Skeletal muscle tissue (tissue), 4 donors: ENCODE results near the gene FAM216A. TPM values are rescaled to one million over a fixed set of nuclear protein-coding genes. Genes with fewer than 3 reads are reported as not detected.

Experiments used
- H3K27ac ChIP-seq: one replicate; pipeline ENCODE4 v1.7.0; 2013; ENCODE audit warnings: mild to moderate bottlenecking, low read depth, low read length, inconsistent platforms
- H3K27me3 ChIP-seq, 3 donors: one replicate each; pipeline ENCODE4 v1.7.0; 2013; ENCODE audit warnings: low read length in 3 of 3; ENCODE audit not compliant: control insufficient read depth in 3 of 3, insufficient read depth in 3 of 3
- H3K36me3 ChIP-seq, 3 donors: one replicate each; pipeline ENCODE4 v1.7.0; 2013; ENCODE audit warnings: low read length in 3 of 3; ENCODE audit not compliant: control insufficient read depth in 3 of 3, insufficient read depth in 3 of 3
- H3K4me1 ChIP-seq, 3 donors: one replicate each; pipeline ENCODE4 v1.7.0; 2013; ENCODE audit warnings: low read length in 3 of 3, mild to moderate bottlenecking in 3 of 3; ENCODE audit not compliant: control insufficient read depth in 3 of 3, insufficient read depth in 3 of 3
- H3K4me3 ChIP-seq, 3 donors: one replicate each; pipeline ENCODE4 v1.7.0; 2013; ENCODE audit warnings: low read length in 3 of 3
- H3K9ac ChIP-seq, 3 donors: one replicate each; pipeline ENCODE4 v1.7.0; 2013; ENCODE audit warnings: low read length in 3 of 3, mild to moderate bottlenecking in 3 of 3, moderate library complexity in 2 of 3, low read depth in 1 of 3
- H3K9me3 ChIP-seq, 3 donors: one replicate each; pipeline ENCODE4 v1.7.0; 2013; ENCODE audit warnings: low read length in 3 of 3; ENCODE audit not compliant: control insufficient read depth in 3 of 3
- total RNA-seq: library from RNA; depleted of rRNA; stranded (reverse); fragments of >200 nt; gene quantifications from one replicate; pipeline ENCODE4 v1.2.3, GENCODE V29; 2014
- donor health status: Osteomylitis.

The FAM216A gene
- total RNA-seq, 1 donor from 2014 or later, result 11.0 TPM

- Histone ChIP-seq H3K4me1 (peaks cover 16 to 27% (median 26%) of the 10 kb centered on the region in 3 donors), H3K27ac (no peak overlapping the region), H3K9ac (peak overlapping the region in 1 of 3 donors; percentile 20)
Observed at GRCh38 chr12:110498984-110499706, 30.5 kb downstream of the FAM216A start.

DNA sequence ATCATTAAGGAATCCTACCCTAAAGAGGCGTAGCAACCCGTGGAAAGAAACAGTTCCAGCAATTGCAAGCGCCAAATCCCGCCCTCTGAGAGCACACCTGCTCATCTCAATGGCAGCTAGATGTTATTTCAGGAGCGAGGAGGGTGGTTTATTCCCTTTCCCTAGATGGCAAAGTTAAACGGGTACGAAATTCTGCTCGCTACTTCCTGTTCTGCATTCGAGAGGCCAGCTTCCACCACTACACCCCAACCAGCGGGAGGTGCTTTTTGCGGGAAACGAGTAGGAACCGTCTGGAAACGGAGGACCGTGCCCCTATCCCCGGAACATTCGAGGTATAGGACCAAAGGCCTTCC is 32.7 kb downstream of the FAM216A start:
- peak overlapping the region; percentile 94 for H3K27ac ChIP-seq
- H3K36me3 ChIP-seq, result peaks cover 0 to 5% (median 0%) of the 10 kb centered on the region in 3 donors

More at GRCh38 chr12:110498984-110499706, 30.5 kb downstream of the FAM216A start:
- H3K9me3 ChIP-seq, result no peaks in the 10 kb centered on the region
- no peaks in the 10 kb centered on the region for H3K27me3 ChIP-seq
- H3K36me3 ChIP-seq, result peaks cover 0 to 14% (median 5%) of the 10 kb centered on the region in 3 donors
- no peak overlapping the region for H3K4me3 ChIP-seq

DNA sequence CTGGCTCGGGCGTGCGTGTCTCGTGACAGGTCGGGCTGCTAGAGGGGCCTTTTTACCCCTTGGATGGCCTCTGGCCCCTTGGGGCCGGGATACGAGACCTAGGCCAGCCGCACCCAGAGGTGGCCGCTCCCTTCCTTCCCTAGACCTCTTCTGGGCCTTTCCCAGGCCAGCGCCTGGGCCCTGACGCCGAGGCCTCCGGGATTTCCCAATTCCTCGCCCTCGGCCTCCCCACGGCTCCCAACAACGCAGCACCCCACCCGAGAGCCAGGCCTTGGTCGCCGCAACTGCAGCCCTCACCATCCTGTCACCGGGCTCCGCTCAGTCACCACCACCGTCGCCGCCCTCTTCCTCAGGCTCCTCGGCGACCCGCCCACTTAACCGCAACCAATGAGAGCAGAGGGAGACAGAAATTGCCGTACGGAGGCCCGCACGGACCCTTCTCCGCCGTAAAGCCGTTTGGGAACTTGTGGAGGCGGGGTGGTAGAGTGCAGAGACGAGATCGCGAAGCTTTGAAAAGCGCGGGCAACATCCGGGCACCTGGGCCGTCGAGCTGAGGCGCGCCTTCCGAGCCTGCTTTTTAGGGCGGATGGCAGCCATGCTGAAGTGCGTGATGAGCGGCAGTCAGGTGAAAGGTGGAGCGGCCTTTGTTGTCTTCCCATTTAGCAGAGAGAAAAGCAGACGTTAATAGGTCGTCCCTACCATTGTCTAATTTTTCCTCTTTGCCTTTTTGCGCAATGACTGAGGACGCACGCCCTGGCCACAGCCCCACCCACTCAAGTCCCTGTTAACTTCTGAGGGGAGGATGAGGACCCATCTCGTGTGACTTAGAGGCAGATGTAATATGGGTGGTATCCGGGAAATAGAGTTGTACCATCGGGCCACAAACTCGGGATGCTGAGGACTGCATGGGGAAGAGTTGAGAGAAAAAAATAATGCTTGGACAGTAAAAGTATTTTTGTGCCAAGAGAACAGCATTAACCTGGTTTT is 33.4 kb downstream of the FAM216A start, which contains the start of the genes RAD9B and VPS29:
TSS of gene RAD9B (plus strand) at position 580 of the 987 bp plus-strand sequence. CDS start at position 587, 7 bp downstream.
TSS of gene VPS29 (minus strand) at position 360 of the 987 bp plus-strand sequence. CDS start at position 300, 60 bp downstream.
- peaks cover 16 to 27% (median 26%) of the 10 kb centered on the region in 3 donors for H3K4me1 ChIP-seq
- H3K4me3 ChIP-seq, result peak within 1 kb of the TSS; percentile 94 to 98 (median 96)
- H3K27me3 ChIP-seq, result no peaks in the 10 kb centered on the region
- peak within 1 kb of the TSS; percentile 94 for H3K27ac ChIP-seq
- H3K9me3 ChIP-seq, result no peaks in the 10 kb centered on the region
- peak within 1 kb of the TSS; percentile 92 to 99 (median 98) for H3K9ac ChIP-seq
- H3K36me3 ChIP-seq, result peaks cover 0 to 5% (median 0%) of the 10 kb centered on the region in 3 donors

More for the DNA sequence above, 32.7 kb downstream of the FAM216A start:
- Histone ChIP-seq H3K9me3 (no peaks in the 10 kb centered on the region), H3K27me3 (no peaks in the 10 kb centered on the region), H3K4me1 (peaks cover 16 to 27% (median 26%) of the 10 kb centered on the region in 3 donors), H3K4me3 (peak overlapping the region; percentile 94 to 98 (median 96)), H3K9ac (peak overlapping the region; percentile 92 to 99 (median 98))

DNA sequence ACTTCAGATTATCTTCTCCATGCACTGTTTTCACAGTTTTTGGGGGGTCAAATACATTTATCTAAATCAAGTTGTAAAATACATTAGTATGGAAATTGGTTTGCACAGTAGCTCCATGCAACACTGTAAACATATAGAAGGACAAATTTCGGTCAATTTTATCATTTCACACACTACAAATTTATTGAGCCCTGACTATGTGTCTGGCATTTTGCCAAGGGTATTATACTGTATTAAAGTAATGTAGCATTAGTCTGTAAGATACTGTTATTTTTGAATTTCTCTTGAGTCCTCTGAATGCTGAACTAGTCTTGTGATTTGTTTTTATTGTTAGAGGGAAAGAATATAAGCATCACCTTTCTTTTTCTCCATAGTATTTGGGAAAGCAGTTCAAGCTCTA is 34.8 kb downstream of the FAM216A start:
- H3K36me3 ChIP-seq, result peaks cover 0 to 5% (median 0%) of the 10 kb centered on the region in 3 donors
- no peak overlapping the region for H3K4me3 ChIP-seq
- peaks cover 14 to 27% (median 23%) of the 10 kb centered on the region in 3 donors for H3K4me1 ChIP-seq
- no peak overlapping the region for H3K27ac ChIP-seq
- no peak overlapping the region for H3K9ac ChIP-seq
- H3K9me3 ChIP-seq, result no peaks in the 10 kb centered on the region
- H3K27me3 ChIP-seq, result no peaks in the 10 kb centered on the region

DNA sequence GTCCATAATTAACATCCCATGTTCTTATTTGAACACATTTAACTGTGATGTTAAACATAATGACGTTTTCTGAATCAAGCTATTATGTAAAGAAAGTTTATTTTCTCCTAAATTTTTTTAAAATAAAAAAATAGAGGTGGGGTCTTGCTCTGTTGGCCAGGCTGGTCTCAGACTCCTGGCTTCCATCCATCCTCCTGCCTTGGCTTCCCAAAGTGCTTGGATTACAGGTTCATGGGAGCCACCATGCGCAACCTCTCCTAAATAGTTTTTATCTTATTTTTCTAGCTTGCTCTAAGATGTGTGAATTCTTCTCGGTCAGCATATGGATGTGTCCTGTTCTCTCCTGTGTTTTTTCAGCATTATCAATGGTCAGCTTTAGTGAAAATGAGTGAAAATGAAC is 36.7 kb downstream of the FAM216A start:
- Histone ChIP-seq H3K27ac (no peak overlapping the region), H3K27me3 (no peaks in the 10 kb centered on the region), H3K36me3 (peaks cover 0 to 5% (median 0%) of the 10 kb centered on the region in 3 donors), H3K9ac (no peak overlapping the region), H3K4me3 (no peak overlapping the region), H3K9me3 (no peaks in the 10 kb centered on the region), H3K4me1 (peaks cover 12 to 18% (median 15%) of the 10 kb centered on the region in 3 donors)

- Histone ChIP-seq H3K27me3 (no peaks in the 10 kb centered on the region), H3K9me3 (no peaks in the 10 kb centered on the region), H3K4me1 (no peaks in the 10 kb centered on the region), H3K4me3 (no peak overlapping the region), H3K9ac (no peak overlapping the region), H3K36me3 (no peaks in the 10 kb centered on the region), H3K27ac (no peak overlapping the region)
Observed at GRCh38 chr12:110508071-110508586, 39.5 kb downstream of the FAM216A start.

DNA sequence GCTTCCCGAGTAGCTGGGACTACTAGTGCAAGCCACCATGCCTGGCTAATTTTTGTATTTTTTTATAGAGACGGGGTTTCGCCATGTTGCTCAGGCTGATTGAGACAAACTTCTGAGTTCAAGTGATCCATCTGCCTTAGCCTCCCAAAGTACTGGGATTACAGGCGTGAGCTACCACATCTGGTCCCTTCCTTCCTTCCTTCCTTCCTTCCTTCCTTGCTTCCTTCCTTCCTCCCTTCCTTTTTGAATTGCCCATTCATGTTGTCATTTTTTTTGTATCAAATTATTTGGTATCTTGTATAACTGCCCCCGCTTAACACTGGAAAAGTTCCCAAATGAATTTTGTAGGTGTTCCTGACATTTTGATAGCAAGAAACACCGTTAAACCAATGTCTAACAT is 45.2 kb downstream of the FAM216A start:
- H3K36me3 ChIP-seq, result no peaks in the 10 kb centered on the region

DNA sequence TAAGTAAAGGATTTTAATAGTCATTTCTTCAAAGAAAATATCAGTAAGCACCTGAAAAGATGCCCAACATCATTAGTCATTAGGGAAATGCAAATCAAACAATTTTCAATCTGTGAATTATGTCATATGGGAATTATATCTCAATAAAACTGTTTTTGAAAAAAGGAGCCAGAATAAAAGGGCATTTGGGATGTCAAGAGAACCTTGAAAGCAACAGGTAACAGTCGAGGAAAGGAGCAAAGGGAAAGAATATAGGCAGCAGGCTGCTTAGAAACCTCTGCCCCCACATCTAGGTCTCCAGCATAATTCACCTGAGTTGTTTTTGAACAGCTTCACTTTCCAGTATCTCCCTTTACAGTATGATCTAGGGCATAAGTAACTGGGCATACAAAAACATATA is 45.7 kb downstream of the FAM216A start:
- Histone ChIP-seq H3K4me3 (no peak overlapping the region), H3K27me3 (no peaks in the 10 kb centered on the region), H3K36me3 (no peaks in the 10 kb centered on the region), H3K9me3 (no peaks in the 10 kb centered on the region), H3K27ac (no peak overlapping the region), H3K9ac (no peak overlapping the region), H3K4me1 (no peaks in the 10 kb centered on the region)

More for the DNA sequence above, 45.2 kb downstream of the FAM216A start:
- Histone ChIP-seq H3K9me3 (no peaks in the 10 kb centered on the region), H3K9ac (no peak overlapping the region), H3K4me3 (no peak overlapping the region), H3K27me3 (no peaks in the 10 kb centered on the region), H3K27ac (no peak overlapping the region), H3K4me1 (no peaks in the 10 kb centered on the region)

DNA sequence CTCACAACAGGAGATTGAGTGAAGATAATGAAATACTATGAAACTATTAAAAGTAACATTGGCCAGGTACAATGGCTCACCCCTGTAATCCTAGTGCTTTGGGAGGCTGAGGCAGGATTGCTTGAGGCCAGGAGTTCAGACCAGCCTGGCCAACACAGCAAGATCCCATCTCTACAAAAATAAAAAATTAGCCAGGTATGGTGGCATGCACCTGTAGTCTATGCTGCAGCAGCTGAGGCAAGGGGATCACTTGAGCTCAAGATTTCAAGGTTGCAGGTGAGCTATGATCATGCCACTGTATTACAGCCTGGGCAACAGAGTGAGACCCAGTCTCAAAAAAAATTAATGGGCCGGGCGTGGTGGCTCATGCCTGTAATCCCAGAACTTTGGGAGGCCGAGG is 48.4 kb downstream of the FAM216A start:
- H3K9me3 ChIP-seq, result no peaks in the 10 kb centered on the region
- no peaks in the 10 kb centered on the region for H3K36me3 ChIP-seq
- H3K4me1 ChIP-seq, result no peaks in the 10 kb centered on the region

More for the DNA sequence above, 48.4 kb downstream of the FAM216A start:
- no peak overlapping the region for H3K4me3 ChIP-seq
- no peak overlapping the region for H3K9ac ChIP-seq
- H3K27ac ChIP-seq, result no peak overlapping the region
- no peaks in the 10 kb centered on the region for H3K27me3 ChIP-seq
